Urinary bladder (tissue), 4 donors: ENCODE measurements around the gene SUSD6. TPM values are rescaled to one million over a fixed set of nuclear protein-coding genes. Genes with fewer than 3 reads are reported as not detected.

Experiments used
- DNase-seq: peaks from one replicate; pipeline ENCODE4 v3.0.0-alpha.2; 2015; ENCODE audit errors: extremely low spot score
- H3K27ac ChIP-seq: one replicate; pipeline ENCODE4 v1.5.1; 2013; ENCODE audit warnings: low read depth, mild to moderate bottlenecking, moderate library complexity
- H3K36me3 ChIP-seq: one replicate; pipeline ENCODE4 v1.6.1; 2013; ENCODE audit warnings: mild to moderate bottlenecking, moderate library complexity; ENCODE audit not compliant: insufficient read depth
- H3K4me1 ChIP-seq: one replicate; pipeline ENCODE4 v1.6.1; 2013; ENCODE audit warnings: mild to moderate bottlenecking, moderate library complexity; ENCODE audit not compliant: insufficient read depth
- H3K4me3 ChIP-seq: one replicate; pipeline ENCODE4 v1.5.1; 2013; ENCODE audit warnings: low read depth, low read length
- WGBS: extraction: QIAGEN DNeasy Blood & Tissue Kit; methylation state at CpG from one replicate; pipeline ENCODE4 v1.1.7; 2013; 5-methylcytosine and 5-hydroxymethylcytosine counted together
- polyA plus RNA-seq: library from polyadenylated mRNA; stranded (reverse); fragments of 200-250 nt; gene quantifications from one replicate; pipeline ENCODE4 v1.2.3, GENCODE V29; 2013
- total RNA-seq: library from RNA; depleted of rRNA; stranded (reverse); fragments of >200 nt; gene quantifications from one replicate; pipeline ENCODE4 v1.2.3, GENCODE V29; 2014
- donor health status: healthy with polysubstance abuse.
- donor health status: healthy.

The SUSD6 gene, protein sequence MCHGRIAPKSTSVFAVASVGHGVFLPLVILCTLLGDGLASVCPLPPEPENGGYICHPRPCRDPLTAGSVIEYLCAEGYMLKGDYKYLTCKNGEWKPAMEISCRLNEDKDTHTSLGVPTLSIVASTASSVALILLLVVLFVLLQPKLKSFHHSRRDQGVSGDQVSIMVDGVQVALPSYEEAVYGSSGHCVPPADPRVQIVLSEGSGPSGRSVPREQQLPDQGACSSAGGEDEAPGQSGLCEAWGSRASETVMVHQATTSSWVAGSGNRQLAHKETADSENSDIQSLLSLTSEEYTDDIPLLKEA
- total RNA-seq, result 12.5 TPM
- 20.0 TPM for polyA plus RNA-seq

DNA sequence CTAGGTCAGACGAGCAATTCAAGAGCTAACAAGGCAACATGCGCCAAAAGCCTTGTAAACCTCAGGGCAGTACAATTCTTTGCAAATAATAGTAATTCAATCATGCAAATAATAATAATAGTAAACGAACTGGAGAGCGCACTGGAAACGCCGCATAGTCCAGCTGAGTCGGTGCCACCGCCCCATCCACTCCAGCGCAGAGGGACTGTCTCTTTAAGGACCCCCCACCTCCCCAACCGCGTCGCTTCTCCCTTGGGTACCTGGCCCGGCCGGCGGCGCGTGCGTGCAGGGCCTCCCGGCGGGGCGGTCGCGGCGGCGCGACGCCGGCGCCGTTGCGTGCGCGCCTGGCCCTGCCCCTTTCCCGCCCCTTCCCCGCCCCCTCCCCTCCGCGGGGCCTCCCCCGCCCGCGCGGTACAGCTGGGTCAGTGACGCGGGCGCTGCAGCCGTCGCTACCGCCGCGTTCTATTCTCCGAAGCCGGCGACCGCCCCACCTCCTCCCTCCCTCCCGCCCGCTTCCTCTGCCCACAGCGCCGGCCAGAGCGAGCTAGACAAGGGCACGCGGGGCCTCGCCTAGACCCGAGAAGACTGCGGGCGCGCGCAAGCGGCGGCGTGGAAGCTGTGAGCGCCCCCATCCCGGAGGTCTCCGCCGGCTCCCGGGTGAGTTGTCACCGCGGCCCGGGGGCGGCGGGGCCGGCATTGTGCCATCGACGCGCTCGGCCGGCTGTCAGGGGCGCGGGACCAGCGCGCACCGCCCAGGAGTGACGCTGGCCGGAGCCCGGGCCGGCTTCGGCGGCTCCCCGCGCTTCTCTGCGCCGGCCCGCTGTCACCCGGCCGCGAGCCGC lies at the start of gene SUSD6:
Gene SUSD6, plus strand, starts transcription at position 425 of the 842 bp plus-strand sequence. CDS start 46,997 bp downstream, outside the sequence.
- H3K36me3 ChIP-seq, result no peaks in the 10 kb centered on the region
- no peaks in the 10 kb centered on the region for H3K4me1 ChIP-seq
- DNase-seq, result no peak
- H3K4me3 ChIP-seq, result peak within 1 kb of the TSS; percentile 95
- peak within 1 kb of the TSS; percentile 94 for H3K27ac ChIP-seq
- under 1% methylated on average over 105 of the region's 105 CpGs for WGBS

DNA sequence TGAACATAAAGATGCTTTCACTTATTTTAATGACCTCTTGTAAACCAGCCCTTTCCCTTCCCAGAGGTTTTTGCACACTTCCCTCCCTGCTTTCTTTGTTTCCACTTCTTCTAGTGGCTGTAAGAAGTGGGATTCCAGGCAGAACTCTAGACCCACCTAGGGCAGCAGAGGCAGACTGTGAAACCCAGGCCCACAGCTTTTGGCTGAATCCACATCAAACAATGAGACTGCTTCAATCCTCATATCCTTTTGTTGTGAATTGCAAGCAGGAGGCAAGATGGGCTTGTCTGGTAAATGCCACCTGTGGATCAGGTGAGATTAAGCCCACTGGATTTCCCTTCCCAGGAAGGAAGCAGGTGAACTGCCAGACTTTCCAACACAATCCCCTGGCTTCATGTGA lies 49.5 kb upstream of the SUSD6 start:
- Histone ChIP-seq H3K4me3 (no peak overlapping the region), H3K4me1 (no peaks in the 10 kb centered on the region), H3K27ac (no peak overlapping the region), H3K36me3 (no peaks in the 10 kb centered on the region)
- DNase-seq, result no peak

DNA sequence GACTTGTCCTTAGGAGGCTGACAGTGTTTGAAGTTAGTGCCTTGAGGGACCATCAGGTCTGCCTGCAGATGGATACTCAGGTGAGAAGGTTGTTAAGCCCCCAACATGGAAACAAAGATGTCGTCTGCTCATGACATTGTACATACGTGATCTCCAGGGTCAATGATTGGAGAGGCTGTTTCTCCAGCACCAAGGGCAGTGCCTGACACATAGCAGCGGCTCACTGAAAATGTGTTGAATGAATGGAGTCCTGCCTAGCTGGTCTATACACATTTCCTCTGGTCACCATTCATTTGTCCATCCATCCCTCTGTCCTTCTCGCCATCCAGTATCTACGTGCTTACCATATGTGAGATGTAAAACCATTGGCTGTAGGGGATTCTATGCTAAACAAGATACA lies 43.8 kb upstream of the SUSD6 start:
- 85% methylated on average over 5 of the region's 5 CpGs for WGBS
- no peaks in the 10 kb centered on the region for H3K4me1 ChIP-seq
- DNase-seq, result no peak
- H3K36me3 ChIP-seq, result no peaks in the 10 kb centered on the region
- no peak overlapping the region for H3K4me3 ChIP-seq
- no peak overlapping the region for H3K27ac ChIP-seq

DNA sequence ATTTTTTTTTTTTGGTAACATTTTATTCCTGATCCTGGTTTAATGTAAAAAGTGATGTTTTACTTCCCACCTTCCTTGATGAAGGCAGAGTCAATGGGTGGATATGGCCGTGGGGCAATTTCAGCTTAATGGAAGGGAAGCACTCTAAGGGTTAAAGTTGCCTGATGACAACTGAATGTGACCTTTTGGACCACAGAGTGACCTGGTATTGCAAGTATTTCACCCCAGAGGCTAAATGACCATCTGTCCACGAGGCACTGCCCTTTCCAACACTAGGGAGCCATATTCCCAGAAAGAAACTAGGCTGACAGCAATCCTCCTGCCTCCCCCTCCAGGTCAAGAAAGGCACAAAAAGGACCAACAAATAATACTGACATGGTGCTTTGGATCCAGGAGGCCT lies 41.5 kb upstream of the SUSD6 start:
- Histone ChIP-seq H3K4me1 (no peaks in the 10 kb centered on the region), H3K27ac (no peak overlapping the region), H3K36me3 (no peaks in the 10 kb centered on the region), H3K4me3 (no peak overlapping the region)
- 63% methylated on average over 2 of the region's 2 CpGs for WGBS
- DNase-seq, result no peak

DNA sequence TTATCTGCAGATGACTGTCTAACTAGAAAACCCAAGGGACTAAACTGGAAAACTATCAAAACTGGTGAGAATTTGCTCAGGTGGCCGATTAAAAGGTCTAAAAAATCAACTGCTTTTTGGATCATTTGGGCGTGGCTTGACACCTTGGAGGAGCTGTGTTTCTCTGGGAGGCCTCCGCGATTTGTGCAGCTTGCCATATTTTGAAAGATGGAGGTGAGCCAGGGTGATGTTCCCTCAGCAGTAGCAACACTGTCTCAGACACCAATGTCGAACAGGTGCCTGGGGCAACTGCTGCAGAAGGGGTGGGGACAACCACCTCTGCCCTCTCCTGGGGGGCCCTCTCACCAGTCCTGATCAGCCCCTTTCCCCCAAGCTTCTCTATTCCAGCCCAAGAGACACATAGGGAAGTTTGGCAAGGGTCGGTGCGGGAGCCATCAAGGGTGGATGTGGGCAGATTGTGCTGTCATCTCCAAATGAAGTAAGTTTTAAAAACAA lies 40.5 kb upstream of the SUSD6 start:
- Histone ChIP-seq H3K4me1 (no peaks in the 10 kb centered on the region), H3K27ac (no peak overlapping the region), H3K4me3 (no peak overlapping the region), H3K36me3 (no peaks in the 10 kb centered on the region)
- no peak for DNase-seq
- WGBS, result 89% methylated on average over 7 of the region's 7 CpGs

DNA sequence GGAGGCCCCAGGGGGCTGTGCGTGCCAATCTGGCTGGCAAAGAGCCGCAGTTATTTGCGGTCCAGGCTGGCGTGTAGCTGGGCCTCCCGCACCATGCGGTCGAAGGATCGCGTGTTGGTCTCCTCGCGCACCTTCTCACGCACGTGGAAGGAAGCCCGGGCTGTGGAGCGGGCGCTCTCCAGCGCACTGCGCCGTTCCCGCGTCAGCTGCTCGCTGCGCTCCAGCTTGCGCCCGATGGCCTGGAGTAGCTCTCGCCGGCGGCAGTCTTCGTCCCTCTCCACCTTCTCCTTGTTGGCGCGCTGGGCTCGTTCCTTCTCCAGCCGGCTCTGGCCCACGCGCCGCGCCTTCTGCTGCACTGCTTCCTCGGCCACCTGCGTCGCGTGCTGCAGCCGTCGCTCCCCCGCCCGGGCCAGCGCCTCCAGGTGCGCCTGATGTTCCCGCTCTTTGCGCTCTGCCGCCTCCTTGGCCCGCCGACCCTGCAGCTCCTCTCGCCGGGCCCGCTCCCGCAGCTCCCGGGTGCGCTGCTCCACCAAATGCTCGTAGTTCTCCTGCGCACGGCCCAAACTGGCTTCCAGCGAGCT lies 39.9 kb upstream of the SUSD6 start:
- Histone ChIP-seq H3K27ac (no peak overlapping the region), H3K4me1 (no peaks in the 10 kb centered on the region), H3K36me3 (no peaks in the 10 kb centered on the region), H3K4me3 (peak overlapping the region; percentile 45)
- 15% methylated on average over 62 of the region's 62 CpGs for WGBS
- no peak for DNase-seq

DNA sequence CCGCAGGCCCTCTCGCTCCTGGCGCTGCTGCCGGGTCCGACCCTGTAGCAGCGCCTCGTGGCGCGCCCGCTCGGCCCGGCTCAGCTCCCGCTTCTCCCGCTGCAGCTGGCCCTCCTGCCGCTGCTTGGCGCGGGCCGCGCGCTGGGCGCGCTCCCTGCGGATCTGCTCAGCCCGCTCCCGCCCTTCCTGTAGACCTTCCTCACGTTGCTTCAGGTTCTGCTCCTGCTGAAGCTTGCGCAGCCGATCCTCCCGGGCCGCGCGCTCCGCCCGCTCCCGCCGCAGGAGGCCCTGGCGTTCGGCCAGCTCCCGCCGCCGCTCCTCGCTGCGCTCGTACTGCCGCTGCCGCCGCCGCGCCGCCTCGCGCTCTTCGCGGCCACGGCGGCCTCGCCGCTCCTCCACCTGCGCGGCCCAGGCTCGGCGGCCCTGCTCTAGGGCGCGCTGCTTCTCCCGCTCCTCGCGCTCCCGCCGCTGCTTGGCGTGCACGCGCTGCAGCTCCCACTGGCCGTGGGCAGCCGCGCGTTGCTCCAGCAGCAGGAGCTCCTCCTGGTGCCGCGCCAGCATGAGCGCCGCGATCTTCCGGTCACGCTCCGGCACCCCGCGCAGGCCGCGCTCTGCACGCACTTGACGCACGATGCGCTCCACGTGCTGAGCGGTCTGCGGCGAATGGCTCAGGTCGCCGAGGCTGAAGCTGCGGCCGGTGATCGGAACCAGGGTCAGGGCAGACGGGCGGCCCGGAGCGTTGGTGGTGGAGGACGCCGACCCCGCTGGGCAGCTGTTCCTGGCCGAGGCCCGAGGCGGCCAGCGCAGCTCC lies 39.2 kb upstream of the SUSD6 start:
- H3K36me3 ChIP-seq, result no peaks in the 10 kb centered on the region
- no peaks in the 10 kb centered on the region for H3K4me1 ChIP-seq
- H3K27ac ChIP-seq, result no peak overlapping the region
- peak overlapping the region; percentile 45 for H3K4me3 ChIP-seq
- no peak for DNase-seq
- WGBS, result 5% methylated on average over 112 of the region's 112 CpGs

DNA sequence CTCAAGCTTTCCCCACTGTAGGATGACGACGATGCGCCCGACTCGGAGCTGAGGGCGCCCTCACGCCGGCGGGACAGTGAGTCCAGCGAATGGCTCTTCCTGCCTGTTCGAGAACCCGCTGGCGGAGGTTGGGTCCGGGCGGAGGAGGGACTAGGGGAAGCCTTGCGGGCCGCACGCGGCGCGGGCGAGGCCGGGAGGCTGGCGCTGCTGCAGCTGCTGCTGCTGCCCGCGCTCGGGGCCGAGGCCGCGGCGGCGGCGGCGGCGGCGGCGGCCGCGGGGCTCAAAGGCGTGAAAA lies 38.6 kb upstream of the SUSD6 start:
- no peaks in the 10 kb centered on the region for H3K36me3 ChIP-seq
- no peaks in the 10 kb centered on the region for H3K4me1 ChIP-seq
- no peak for DNase-seq
- no peak overlapping the region for H3K27ac ChIP-seq
- 14% methylated on average over 40 of the region's 40 CpGs for WGBS
- peak overlapping the region; percentile 13 for H3K4me3 ChIP-seq

DNA sequence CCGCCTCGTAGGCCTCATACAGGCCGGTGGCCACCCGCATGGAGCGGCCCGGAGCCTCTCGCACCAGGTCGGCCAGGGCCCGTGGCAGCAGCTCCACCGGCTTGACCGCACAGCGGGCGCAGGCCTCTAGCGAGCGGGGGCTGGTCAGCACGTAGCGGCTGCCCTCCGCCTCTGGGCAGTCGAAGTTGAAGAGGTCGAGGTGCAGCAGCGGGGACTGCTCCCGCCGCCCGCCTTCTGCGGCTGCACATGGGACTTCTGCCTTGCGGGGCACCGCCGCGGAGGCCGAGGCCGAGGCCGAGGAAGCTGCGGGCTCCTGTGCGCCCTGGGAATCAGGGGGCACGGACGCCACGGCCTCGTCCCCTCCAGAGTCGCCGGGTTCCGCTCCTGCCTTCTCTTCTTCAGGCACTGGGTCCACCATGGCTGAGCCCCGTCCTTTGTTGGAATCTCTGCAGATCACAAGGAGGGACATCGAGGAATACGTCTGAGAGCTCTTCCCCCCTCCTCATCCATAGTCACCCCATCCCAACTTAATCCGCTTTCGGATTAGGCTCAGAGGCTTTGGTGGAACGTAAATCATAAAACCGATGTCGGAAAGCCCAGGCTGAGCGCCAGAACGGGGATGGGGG lies 38.1 kb upstream of the SUSD6 start:
- Histone ChIP-seq H3K27ac (no peak overlapping the region), H3K4me1 (no peaks in the 10 kb centered on the region), H3K4me3 (peak overlapping the region; percentile 13), H3K36me3 (no peaks in the 10 kb centered on the region)
- DNase-seq, result no peak
- WGBS, result 14% methylated on average over 51 of the region's 51 CpGs

DNA sequence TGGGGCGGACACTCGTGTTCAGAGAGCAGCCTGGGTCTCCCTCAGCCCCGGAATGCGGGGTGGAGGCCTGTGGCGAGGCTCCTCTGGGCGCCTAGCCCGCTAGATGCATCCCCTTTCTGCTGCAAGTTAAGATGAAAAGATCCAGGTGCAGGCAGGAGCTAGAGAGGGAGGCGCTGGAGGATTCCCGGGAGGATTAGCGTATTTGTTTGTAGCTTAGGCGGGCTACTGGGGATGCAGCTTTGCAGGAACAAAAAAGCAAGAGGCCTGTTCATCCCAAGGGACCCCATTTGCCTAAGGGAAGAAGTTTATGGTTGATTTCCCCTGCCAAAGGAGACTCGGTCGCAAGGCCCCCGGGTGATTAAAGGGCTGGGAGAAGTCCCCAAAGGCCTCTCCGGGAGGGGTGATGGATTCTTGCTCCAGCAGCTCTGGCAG lies 37.5 kb upstream of the SUSD6 start:
- H3K36me3 ChIP-seq, result no peaks in the 10 kb centered on the region
- no peak for DNase-seq
- no peak overlapping the region for H3K4me3 ChIP-seq
- WGBS, result 2% methylated on average over 15 of the region's 15 CpGs
- H3K27ac ChIP-seq, result no peak overlapping the region
- H3K4me1 ChIP-seq, result no peaks in the 10 kb centered on the region

DNA sequence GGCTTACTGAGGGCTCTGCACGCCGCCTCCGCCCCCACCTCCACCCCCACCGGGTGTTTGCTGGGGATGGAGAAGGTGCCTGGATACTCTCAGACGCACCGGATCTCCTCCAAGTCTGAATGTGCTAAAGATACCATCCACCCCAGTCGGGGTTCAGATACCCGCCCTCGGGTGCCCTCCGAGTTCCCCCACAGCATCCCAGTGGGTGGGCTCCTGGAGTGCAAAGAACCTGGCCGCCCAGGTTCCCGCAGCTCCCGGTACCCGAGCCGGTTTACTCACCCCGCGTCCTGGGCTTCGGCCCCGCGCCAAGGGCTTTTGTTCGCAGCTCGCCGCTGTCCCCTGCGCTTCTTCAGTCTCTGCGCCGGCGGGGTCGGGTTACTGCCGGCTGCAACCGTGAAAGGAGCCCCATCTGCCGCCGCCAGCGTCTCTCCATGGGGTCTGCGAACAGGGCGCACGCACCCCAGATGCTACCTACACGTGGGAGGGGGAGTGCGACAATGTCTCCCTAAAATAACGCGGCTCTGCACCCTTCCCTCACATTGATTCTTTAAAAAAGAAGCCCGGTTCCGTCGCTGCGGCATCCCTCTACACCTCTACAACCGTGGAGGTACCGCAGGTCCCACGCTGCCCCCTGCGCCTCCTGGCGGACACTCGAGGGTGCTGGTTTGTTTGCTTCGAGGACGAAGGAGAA lies 37.0 kb upstream of the SUSD6 start, which contains the start of gene CCDC177:
Gene CCDC177, minus strand, starts transcription at position 609 of the 691 bp plus-strand sequence. CDS start 1,249 bp downstream, outside the sequence.
- no peaks in the 10 kb centered on the region for H3K4me1 ChIP-seq
- DNase-seq, result no peak
- no peaks in the 10 kb centered on the region for H3K36me3 ChIP-seq
- H3K27ac ChIP-seq, result no peak within 1 kb of the TSS
- H3K4me3 ChIP-seq, result no peak within 1 kb of the TSS
- WGBS, result under 1% methylated on average over 52 of the region's 52 CpGs

DNA sequence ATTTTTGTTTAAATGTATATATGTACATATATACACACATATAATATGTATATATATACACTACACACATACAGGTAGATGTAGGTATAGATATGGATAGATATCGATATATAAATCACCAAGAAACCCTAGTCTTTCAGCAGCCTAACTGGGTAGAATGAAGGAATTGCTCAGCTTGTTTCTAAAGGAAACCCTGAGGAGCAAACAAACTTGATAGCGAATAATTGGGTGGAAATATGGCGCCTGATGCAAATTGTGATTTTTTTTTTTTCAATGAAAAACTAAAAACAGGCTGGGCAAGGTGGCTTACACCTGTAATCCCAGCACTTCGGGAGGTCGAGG lies 36.5 kb upstream of the SUSD6 start:
- Histone ChIP-seq H3K27ac (no peak overlapping the region), H3K4me3 (no peak overlapping the region), H3K36me3 (no peaks in the 10 kb centered on the region), H3K4me1 (no peaks in the 10 kb centered on the region)
- 51% methylated on average over 5 of the region's 5 CpGs for WGBS
- DNase-seq, result no peak
